Activated T-helper 1 cell treated with Interleukin-2 at 50 U/mL for 16 hours (primary cell): ENCODE data around the gene GCNT2.
"Not testable (repeated sequence)": the region's sequence is repeated elsewhere in the genome, so short reads cannot be mapped to it uniquely, and the experiment has no call there.

Source experiments
- DNase-seq: peaks from one replicate; pipeline ENCODE4 v3.0.0-alpha.2; 2020; ENCODE audit warnings: low read depth

The GCNT2 gene

DNA sequence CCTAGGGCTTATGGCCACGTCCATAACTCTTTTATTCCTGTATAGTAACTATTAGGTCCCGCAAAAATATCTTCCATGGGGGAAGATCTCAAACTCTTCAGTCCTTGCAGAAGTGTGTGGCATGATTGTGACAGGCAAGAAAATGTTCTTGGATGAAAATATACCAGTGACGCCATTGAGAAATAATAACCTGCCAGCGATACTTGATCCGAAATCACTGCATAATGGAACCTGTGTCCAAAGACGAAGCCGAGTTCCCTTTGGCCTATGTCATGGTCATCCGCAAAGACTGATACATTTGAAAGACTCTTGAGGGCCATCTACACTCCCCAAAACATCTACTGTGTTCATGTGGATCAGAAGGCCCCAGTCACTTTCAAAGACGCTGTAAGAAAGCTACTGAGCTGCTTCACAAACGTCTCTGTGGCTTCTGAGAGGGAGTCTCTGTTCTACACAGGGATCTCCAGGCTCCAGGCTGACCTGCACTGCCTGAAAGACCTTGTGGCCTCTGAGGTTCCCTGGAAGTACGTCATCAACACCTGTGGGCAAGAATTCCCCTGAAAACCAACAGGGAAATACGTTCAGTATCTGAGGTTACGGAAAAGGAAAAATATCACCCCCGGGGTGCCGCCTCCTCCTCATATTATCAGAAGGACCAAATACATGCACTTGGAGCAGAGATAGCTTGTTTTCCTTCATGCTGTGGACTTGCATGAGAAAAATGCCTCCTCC, 6.9 kb upstream of the GCNT2 start:
- no peak for DNase-seq

DNA sequence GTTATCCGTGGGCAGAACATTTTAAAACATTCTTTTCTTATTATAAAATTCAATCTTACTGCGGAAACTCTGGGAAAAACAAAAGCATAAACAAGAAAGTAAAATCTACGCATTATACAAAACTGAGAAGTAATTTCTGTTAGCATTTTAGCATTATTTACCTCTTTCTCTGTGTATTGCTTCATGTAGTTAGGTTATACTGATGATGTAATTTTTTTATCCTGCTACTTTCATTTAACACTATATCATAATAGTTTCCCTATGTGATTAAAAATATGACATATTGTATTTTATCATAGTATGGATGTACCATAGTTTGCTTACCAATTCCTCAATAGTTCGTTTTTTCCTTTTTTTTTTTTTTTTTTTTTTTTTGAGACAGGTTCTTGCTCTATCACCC, 4.2 kb upstream of the GCNT2 start:
- no peak for DNase-seq

DNA sequence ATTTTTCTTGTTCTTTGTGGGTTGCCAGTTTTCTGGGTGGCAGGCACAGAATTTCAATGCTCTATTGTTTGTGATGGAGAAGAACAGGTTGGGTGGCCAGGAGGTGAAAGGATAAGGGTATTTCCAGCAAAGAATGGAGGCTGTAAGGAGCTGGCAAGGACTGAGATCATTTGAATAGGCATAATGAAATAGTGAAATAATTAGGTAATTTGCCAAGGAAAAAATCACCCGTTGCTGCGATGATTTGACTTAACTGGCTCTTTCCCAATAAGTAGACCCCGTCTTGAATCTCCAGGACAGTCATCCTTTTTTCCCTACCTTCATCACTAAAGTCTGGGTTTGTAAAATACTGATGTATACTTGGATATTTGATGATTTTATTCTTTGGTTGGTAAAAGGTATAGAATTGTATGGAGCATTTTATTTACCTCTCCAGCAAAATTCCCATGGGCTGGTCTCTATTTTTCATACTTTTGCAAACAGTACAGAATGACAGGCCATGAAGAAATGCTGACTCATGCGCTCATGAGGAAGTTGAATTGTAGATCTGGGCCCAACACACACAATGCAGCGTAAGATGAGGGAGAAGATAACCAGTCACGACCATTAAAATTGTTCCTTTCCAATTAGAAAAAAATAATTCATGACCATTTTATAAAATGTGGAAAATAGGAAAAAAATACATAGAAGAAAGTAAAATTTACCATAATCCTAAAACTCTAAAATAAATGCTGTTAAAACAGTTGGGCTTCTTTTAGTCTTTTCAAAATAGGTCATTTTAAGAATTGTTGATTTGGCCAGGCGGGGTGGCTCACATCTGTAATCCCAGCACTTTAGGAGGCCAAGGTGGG, 2.4 kb upstream of the GCNT2 start:
- no peak for DNase-seq

DNA sequence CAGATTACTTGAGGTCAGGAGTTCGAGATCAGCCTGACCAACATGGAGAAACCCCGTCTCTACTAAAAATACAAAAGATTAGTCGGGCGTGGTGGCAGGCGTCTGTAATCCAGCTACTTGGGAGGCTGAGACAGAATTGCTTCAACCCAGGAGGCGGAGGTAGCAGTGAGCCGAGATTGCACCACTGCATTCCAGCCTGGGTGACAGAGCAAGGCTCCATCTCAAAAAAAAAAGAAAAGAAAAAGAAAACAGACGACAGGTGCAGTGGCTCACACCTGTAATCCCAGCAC, 1.8 kb upstream of the GCNT2 start:
- not testable (repeated sequence) for DNase-seq

DNA sequence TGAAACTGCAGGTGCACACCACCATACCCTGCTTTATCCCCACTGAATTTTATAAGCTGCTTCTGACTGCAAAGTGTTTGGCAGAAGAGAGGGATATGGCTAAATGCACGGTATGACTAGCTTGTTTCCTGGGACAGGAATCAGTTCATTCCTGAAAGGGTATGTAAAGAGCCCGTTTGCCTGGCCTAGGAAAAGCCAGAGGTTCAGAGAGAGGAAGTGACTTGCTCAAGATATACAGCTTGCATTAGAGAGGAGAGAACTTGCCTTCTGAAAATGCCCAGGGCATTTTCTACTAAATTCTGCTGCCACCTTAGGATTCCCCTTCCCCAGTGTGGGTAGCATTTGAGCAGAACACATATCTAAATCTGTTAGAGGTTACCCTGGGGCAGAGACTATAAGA, 683 bp upstream of the GCNT2 start:
- DNase-seq = no peak

DNA sequence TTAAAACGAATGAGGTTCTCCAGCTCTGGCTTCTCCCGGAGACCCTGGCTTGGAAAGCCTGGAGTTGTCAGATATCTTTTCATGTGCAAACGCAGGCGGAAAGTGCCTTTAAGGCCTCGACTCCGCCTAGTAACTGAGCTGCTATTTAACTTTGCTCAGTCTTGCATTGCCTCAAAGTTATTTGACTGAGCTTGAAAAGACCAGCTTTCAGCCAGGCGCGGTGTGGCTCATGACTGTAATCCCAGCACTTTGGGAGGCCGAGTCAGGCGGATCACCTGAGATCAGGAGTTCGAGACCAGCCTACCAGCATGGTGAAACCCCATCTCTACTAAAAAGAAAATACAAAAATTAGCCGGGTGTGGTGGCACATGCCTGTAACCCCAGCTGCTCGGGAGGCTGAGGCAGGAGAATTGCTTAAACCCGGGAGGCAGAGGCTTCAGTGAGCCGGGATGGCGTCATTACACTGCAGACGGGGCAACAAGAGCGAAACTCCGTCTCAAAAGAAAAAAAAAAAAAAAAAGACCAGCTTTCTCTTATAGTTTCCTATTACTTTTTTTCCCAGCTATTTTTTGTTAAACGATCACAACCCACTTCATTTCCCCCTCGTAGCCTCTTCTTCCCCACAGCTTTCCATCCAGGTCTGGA, 1.9 kb downstream of the GCNT2 start:
- DNase-seq = no peak

DNA sequence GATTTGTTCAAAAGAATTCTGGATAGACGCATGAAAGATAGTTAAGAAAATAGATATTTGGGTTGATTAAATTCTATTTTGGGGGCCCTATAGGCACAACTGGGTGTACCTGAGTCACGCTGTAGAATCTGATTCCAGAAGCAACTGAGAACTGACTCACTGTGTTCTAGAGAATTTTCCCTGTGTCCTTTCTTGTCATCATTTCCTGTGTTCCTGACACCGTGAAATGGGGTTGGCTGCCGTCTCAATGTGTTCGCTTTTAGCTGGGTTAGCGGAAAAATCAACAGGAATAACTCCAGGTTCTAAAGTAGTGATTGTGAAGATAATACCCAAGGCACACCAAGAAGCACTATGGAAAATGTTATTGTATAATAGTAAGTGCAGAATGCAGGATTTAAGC, 5.0 kb downstream of the GCNT2 start:
- DNase-seq = no peak

DNA sequence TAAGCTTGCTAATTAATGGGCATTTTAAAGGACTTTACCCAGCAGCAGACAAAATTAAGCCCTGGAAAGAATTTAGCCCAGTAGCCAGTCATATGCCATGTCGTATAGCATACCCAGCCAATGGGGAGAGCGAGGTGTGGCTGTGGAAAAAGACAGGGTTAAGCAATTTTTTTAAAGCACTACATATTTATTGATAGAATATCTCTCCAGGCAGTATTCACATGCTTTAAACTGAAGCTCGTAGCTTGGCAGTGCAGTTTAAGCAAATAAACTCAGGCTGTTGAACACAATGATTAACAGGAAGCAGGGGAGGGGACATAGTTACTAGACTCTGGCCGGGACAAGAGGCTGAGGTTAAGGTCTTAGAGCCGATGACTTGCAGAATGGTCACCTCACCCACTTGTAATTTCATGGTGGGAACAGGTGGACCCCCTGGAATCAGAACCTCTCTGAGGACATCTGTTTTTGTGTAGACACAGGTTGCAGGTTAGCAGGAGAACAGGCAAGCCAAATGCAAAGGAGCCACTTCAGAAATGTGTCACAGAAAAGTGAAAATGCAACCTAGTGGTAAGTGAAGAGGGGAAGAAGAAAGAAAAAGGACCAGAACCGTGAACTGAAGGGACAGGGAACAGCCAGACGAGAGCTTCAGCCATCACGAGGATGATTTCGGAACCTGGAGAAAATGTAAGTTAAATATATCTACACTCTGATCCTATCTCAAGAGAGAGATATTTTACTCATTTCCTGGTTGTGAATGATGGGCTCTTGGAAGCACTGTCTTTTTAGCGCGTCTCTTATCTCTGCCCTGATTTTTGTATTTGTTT, 7.2 kb downstream of the GCNT2 start:
- no peak for DNase-seq

DNA sequence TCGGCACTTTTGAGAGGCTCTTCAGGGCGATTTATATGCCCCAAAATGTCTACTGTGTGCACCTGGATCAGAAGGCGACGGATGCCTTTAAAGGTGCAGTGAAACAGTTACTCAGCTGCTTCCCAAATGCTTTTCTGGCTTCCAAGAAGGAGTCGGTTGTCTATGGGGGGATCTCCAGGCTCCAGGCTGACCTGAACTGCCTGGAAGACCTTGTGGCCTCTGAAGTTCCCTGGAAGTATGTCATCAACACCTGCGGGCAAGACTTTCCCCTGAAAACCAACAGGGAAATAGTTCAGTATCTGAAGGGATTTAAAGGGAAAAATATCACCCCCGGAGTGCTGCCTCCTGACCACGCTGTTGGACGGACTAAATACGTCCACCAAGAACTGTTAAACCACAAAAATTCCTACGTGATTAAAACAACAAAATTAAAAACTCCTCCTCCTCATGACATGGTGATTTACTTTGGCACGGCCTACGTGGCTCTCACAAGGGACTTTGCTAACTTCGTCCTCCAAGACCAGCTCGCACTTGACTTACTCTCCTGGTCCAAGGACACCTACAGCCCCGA, 8.2 kb downstream of the GCNT2 start:
- DNase-seq = no peak

DNA sequence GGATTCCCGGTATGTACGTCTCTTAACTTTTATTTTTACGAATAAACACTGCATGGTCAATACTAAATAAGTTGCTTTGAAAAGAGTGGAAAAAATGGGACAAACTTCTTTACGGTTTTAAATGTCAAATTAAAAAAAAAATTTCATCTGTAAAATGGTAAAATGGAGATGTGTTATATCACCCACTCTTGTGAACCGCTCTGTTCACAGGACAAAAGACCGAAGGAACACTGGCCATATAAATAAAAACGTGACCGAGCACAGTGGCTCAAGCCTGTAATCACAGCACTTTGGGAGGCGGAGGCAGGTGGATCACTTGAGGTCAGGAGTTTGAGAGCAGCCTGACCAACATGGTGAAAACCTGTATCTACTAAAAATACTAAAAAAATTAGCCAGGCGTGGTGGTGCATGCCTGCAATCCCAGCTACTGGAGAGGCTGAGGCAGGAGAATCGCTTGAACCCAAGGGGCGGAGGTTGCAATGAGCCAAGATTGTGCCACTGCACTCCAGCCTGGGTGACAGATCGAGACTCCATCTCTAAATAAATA, 8.8 kb downstream of the GCNT2 start:
- not testable (repeated sequence) for DNase-seq

DNA sequence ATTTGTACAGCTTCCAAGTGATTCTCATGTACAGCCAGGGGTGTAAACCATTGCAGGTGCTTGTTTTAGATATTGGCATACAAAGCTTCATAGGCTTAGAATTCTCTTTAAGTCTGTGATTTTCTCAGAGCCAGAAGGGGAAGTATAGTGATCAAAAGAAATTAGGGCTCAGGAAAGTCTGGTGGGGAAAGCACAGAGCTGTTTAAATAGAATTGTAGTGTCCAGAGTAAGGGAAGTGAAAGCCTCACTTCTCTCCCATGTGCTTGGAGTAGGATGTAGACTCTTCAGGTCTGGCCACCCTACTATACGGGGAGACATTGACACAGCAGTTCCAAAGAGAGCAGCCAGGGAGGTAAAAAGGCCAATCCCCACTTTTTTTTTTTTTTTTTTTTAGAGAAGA, 10.4 kb downstream of the GCNT2 start:
- DNase-seq = no peak

DNA sequence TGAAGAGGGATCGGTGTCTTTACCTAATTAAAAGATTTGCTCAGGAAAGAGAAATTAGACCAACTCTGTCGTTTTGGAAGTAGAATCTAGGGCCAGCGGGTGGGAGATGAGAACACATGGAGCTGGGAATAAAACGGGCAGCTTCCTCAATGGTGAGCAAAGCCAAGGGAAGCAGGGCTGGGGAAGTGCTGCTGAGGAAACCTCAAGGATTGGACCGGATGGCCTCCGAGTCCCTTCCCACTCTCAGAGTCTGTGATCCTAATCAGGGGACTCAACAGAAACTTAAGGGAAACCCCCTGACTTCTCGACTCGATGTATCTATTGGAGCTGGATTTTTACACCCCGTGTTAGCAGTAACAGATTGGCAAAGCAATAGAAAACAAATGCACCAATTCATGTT, 10.8 kb downstream of the GCNT2 start:
- DNase-seq = no peak

DNA sequence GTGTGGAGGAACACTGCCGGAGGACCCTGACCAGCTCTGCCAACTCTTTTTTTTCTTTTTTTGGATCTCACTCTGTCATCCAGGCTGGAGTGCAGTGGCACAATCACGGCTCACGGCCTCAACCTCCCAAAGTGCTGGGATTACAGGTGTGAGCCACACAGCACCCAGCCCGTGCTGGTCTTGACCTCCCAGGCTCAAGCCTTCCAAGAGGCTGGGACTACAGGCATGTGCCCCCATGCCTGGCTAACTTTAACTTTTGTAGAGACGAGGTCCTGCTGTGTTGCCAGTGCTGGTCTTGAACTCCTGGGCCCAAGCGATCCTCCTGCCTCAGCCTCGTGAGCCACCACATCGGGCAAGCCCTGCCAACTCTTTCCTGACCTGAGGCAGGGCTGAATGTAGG, 11.2 kb downstream of the GCNT2 start:
- no peak for DNase-seq

DNA sequence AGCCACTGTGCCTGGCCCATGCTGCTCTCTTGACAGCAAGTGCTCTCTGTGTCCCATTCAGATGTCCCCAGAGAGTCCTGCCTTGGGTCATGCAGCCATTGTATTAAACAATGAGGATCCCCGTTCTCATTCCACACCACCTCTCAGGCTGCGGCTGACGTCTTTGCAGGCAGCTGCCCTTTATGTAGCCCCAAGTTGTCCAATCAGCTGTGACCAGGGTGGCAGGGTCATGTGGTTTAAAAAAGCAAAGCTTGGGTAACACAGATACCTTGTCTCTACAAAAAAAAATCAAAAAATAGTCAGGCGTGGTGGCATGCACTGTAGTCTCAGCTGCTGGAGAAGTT, 13.2 kb downstream of the GCNT2 start:
- DNase-seq = no peak

DNA sequence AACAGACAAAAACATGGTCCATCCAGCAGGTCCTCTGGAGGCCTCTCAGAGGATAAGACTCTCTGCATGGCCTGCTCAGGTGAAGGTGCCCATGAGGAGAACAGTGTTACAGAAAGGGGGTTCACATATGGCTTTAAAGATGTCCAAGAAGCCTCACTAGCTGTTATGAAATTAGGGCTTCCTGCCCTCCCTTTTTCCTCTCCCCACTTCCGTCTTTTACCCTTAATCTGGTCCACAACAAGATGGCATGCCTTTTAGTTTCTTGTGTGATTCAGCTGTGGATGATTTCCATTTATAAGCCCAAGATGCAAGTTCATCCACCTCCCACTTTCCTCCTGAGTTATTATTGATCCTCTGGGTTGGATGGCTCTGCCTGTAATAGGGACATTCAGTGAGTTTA, 14.0 kb downstream of the GCNT2 start:
- no peak for DNase-seq

DNA sequence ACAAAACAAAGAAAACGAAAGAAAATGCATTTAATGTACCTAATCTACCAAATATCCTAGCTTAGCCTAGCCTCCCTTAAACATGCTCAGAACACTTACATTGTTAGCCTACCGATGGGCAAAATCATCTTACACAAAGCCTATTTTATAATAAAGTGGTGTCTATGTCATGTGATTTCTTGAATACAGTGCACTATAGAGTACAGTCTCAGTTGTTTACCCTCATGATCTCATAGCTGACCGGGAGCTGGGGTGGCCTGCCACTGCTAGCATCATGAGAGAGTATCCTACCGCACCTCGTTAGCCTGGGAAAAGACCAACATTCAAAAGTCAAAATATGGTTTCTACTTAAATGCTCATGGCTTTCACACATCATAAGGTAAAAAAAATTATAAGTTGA, 16.6 kb downstream of the GCNT2 start:
- no peak for DNase-seq

DNA sequence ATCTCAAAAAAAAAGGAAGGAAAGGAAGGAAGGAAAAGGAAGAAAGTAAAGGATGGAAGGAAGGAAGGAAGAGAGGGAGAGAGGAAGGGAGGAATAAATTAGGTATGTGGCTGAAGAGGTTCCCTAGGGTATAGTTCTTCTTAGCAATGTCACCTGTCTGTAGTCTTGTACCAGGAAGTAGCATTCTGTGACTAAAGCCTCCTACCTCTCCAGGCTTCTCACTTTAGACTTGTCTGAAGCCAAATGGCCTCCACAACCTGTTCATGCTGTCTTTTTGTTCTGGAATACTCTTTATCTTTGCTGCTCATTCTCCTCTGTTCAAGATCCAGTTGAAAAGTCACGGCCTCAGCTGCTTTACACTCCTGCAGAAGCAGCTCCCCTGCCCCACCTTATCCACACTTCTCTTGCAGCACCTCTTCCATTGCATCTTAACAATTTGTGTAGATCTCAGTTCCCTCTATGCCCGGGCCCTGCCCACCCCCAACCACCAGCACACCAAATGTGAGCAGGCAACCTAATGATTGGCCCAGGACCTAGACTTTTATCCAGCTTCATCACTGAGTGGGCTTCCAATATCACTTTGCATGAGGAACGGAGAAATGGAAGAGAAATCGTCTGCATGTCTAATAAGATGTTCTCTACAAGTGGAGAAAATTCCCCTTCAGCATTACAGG, 19.1 kb downstream of the GCNT2 start:
- no peak for DNase-seq

DNA sequence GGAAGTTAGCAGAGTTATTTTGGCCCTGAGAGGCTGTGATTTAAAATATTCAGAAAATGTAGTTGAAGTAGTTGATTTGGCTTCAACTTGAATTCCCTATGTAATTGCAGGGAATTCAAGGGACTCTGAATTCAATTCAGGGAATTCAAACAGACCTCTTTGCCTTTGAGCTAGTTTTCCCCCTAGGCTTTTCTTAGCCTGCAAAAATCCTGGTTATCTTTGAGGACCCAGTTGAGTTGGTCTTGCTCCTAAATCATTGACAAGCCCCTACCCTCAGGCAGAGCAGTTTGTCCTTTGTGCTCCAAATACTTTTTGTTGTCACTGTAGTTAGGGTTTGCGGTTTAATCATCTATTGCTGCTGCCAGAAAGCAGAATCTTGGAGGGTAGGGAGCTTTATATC, 20.4 kb downstream of the GCNT2 start:
- no peak for DNase-seq

DNA sequence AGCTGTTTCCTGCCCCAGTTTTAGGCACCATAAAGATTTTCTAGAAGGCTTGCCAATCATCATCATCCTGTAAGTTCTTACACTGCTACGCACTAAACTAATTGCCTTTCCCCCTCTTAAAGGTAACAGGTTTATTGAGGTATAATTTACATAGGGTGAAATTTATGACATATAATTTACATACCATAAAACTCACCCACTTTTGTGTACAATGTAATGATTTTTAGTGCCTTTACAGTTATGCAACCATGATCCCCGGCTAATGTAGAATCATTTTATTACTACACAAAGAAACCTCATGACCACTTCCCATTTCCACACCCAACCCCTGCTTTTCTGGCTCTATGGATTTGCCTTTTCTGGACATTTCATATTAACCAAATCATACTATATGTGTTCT, 21.1 kb downstream of the GCNT2 start:
- no peak for DNase-seq

DNA sequence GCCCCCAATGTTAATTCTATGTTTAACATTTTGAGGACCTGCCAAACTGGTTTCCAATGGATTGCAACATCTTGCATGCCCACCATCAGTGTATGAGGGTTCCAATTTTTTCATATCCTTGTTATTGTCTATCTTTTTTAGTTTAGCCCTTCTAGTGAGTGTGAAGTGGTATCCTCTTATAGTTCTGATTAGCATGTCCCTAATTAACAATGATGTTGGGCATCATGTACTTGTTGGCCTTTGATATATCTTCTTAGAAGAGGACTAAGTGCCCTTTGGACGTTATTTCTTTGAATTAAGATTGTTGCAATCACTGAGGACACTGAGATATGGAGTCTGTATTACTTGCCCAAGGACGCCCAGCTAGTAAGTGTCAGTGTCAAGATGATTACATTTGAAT, 22.3 kb downstream of the GCNT2 start:
- no peak for DNase-seq

DNA sequence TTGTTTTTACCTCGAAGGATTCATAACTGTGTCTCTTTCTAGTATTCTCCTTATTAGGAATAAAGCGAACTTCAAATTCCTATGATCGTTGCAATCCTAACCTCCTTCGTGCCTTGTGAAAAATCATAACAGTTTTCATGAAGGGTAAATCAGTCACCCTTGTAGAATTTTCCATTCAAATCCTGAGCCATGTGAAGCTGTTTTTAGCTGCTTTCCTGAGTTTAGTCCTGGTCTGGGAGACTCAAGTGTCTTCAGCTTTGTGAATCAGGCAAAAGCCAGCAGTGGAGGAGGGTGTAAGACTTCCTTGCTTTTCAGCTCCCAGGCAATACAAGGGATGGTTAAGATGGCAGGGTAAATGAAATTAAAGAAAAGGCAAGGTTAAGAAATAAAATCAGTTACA, 24.3 kb downstream of the GCNT2 start:
- no peak for DNase-seq
